Islet of Langerhans (tissue), 1 donor: Measurements from ENCODE around the gene GPRIN1.
"Not testable (repeated sequence)": the region's sequence is repeated elsewhere in the genome, so short reads cannot be mapped to it uniquely, and the experiment has no call there.

Experiments
- FAIRE-seq: peaks from one replicate; lab custom pipeline; 2011; peaks lifted over from hg19 to GRCh38; lab: Jason Lieb, UNC

GPRIN1 gene

DNA sequence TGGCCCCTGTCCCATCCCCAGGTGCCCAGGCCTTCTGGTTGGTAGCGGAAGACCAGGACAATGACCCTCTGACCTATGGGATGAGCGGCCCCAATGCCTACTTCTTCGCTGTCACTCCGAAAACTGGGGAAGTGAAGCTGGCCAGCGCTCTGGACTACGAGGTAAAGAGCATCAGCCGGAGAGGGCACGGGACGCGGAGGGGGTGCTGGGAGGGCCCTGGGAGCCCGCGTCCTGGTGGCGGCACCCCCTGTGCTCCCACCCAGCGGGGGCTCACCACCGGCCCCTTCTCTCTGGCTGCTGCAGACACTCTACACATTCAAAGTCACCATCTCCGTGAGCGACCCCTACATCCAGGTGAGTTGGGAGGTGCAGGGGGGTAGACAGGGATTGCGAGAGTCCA, 41.3 kb downstream of the GPRIN1 start:
- FAIRE-seq, result no peak

- FAIRE-seq, result no peak
Observed at GRCh38 chr5:176565760-176566288, 44.1 kb downstream of the GPRIN1 start.

DNA sequence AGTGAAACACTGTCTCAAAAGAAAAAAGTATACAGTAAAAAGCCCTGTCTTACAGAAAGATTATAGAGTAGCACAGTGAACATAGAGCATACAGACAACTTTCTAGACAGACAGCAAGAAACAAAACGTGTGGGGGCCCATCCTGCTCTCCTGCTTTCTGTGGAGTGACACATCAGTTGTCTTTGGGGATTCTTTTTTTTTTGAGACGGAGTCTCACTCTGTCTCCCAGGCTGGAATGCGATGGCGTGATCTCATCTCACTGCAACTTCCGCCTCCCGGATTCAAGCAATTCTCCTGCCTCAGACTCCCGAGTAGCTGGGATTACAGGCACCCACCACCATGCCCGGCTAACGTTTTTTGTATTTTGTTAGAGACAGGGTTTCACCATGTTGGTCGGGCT, 46.0 kb downstream of the GPRIN1 start:
- no peak for FAIRE-seq

- FAIRE-seq, result no peak
Observed at GRCh38 chr5:176562189-176562588, 47.8 kb downstream of the GPRIN1 start.

DNA sequence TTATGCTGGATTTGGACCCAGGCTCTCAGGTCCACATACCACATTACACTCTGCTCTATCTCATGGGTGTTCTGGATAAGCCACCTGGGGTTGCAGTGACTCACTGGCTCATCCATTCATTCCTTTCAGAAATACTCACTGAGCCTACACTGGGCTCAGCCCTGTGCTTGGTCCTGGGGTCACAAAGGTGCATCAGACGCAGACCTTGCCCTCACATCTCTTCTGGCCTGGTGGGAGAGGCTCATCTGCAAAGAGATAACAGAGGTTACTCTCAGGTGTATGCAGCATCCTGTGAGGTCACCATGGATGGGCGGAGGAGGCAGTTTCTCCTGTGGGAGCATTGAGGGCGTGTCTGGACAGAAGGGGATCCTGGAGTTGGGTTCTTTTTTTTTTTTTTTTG, 48.7 kb downstream of the GPRIN1 start:
- FAIRE-seq, result no peak

DNA sequence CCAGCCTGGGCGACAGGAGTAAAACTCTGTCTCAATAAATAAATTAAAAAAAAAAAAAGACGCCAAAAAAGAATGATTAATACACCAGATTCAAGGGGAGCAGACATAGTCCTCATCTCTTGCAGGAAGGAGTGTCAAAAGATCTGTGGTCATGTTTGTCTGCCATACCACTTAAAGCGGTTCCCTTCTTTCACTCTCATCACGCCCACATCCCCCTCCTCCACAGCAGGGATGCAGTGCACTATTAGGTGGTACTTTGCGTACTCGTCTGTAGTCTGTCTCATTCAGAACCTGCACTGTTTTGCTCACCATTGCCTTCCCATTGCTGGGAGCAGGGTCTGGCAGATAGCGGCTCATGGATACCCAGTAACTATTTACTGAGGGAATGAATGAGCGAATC, 49.6 kb downstream of the GPRIN1 start:
- no peak for FAIRE-seq

GRCh38 chr5:176559683-176560082, 50.3 kb downstream of the GPRIN1 start:
- no peak for FAIRE-seq

DNA sequence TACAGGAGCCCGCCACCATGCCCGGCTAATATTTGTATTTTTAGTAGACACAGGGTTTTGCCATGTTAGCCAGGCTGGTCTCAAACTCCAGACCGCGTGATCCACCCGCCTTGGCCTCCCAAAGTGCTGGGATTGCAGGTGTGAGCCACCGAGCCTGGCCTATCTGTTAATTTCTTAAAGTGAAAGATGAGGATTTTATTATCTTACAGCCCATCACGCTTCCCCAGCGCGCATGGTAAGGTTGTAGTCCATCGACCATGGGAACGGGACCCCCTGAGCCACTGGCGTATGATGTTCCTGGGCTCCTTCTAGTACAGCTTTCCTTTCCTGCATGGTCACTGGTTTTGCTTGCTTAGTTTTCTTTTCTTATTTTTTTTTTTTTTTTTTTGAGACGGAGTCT, 52.1 kb downstream of the GPRIN1 start:
- no peak for FAIRE-seq

- FAIRE-seq, result no peak
Observed at GRCh38 chr5:176553260-176554085, 56.5 kb downstream of the GPRIN1 start.

GRCh38 chr5:176552332-176552869, 57.6 kb downstream of the GPRIN1 start:
- no peak for FAIRE-seq

- FAIRE-seq, result not testable (repeated sequence)
Observed at GRCh38 chr5:176550937-176551336, 59.0 kb downstream of the GPRIN1 start.

- no peak for FAIRE-seq
Observed at GRCh38 chr5:176550275-176550831, 59.6 kb downstream of the GPRIN1 start.

DNA sequence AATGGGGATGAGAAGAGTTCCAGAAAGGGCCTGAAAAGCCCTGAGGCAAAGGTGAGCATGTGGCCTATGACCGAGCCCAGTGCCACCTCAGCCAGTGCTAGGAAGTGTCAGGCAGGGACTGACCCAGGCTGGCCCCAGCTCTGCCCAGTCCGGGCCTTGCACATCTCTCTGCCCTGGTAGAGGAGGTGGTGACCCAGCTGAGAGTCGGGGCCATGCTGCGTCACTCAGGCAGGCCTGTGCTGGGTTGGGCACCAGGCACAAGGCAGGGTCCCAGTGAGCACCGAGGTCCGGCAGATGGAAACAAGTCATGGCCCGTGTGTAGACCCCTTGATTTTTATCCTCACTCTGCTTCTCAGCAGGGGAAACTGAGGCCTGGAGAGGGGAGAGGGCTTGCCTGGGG, 60.1 kb downstream of the GPRIN1 start:
- FAIRE-seq, result no peak

- FAIRE-seq, result no peak
Observed at GRCh38 chr5:176548967-176549444, 61.0 kb downstream of the GPRIN1 start, which contains the start of gene CDHR2. Gene CDHR2 (plus strand): TSS chr5:176549342. CDS start chr5:176565353, 16,011 bp downstream.

DNA sequence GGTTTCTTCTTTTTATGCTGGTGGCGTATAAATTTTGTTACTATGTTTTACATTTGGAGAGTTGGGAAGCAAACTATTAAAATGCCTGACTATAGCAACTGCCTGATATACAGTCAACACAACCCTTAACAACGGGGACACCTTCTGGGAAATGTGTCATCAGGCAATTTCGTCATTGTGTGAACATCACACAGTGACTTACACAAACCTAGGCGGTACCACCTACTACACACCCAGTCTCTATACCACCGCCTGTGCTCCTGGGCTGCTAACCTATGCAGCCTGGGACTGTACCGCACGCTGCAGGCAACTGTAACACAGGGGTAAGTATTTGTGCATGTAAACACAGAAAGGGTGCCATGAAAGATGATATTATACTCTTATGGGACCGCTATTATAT, 62.2 kb downstream of the GPRIN1 start:
- FAIRE-seq, result no peak
